IMR-90 (cell line): ENCODE results near the gene C1QL4.

Experiments
- MAFK ChIP-seq: IDR thresholded peaks from 2 replicates; pipeline ENCODE4 v1.6.1; 2012; ENCODE audit warnings: low read depth, low read length, improper control_type of control experiment
- MXI1 ChIP-seq: IDR thresholded peaks from 2 replicates; pipeline ENCODE4 v1.6.1; 2012; ENCODE audit warnings: low read depth, mild to moderate bottlenecking, low read length, moderate library complexity, borderline replicate concordance
- POLR2A ChIP-seq: IDR thresholded peaks from 2 replicates; pipeline ENCODE4 v1.6.1; 2012; ENCODE audit warnings: mild to moderate bottlenecking, low read depth, low read length
- RAD21 ChIP-seq: IDR thresholded peaks from 2 replicates; pipeline ENCODE4 v1.6.1; 2012; ENCODE audit warnings: low read length, improper control_type of control experiment
- RCOR1 ChIP-seq: IDR thresholded peaks from 2 replicates; pipeline ENCODE4 v1.6.1; 2012; ENCODE audit warnings: mild to moderate bottlenecking, low read length, improper control_type of control experiment; ENCODE audit not compliant: insufficient replicate concordance
- RFX5 ChIP-seq: IDR thresholded peaks from 2 replicates; pipeline ENCODE4 v1.8.0; 2012; ENCODE audit warnings: low read depth, mild to moderate bottlenecking, low read length, moderate library complexity
- SMC3 ChIP-seq: fragments of 150-350 bp; IDR thresholded peaks from 2 replicates; pipeline ENCODE4 v1.6.1; 2016; ENCODE audit warnings: low read depth, mild to moderate bottlenecking, antibody characterized with exemption, low read length, moderate library complexity
- TF ChIP-seq, protein P1 (sequence below): conservative IDR thresholded peaks from 2 replicates; pipeline ENCODE4 v1.5.1; 2012; ENCODE audit warnings: mild to moderate bottlenecking, low read depth, low read length, improper control_type of control experiment
- TF ChIP-seq, protein P2 (sequence below): fragments of 150-350 bp; IDR thresholded peaks from 2 replicates; pipeline ENCODE4 v1.6.1; 2017; ENCODE audit warnings: mild to moderate bottlenecking, antibody characterized with exemption, low read length, low read depth

- TF ChIP-seq, protein P1, sequence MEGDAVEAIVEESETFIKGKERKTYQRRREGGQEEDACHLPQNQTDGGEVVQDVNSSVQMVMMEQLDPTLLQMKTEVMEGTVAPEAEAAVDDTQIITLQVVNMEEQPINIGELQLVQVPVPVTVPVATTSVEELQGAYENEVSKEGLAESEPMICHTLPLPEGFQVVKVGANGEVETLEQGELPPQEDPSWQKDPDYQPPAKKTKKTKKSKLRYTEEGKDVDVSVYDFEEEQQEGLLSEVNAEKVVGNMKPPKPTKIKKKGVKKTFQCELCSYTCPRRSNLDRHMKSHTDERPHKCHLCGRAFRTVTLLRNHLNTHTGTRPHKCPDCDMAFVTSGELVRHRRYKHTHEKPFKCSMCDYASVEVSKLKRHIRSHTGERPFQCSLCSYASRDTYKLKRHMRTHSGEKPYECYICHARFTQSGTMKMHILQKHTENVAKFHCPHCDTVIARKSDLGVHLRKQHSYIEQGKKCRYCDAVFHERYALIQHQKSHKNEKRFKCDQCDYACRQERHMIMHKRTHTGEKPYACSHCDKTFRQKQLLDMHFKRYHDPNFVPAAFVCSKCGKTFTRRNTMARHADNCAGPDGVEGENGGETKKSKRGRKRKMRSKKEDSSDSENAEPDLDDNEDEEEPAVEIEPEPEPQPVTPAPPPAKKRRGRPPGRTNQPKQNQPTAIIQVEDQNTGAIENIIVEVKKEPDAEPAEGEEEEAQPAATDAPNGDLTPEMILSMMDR: no peak
- no peak for TF ChIP-seq RCOR1
- no peak for TF ChIP-seq SMC3
- TF ChIP-seq, protein P2, sequence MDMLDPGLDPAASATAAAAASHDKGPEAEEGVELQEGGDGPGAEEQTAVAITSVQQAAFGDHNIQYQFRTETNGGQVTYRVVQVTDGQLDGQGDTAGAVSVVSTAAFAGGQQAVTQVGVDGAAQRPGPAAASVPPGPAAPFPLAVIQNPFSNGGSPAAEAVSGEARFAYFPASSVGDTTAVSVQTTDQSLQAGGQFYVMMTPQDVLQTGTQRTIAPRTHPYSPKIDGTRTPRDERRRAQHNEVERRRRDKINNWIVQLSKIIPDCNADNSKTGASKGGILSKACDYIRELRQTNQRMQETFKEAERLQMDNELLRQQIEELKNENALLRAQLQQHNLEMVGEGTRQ: no peak
- no peak for TF ChIP-seq POLR2A
- no peak for TF ChIP-seq RFX5
- no peak for TF ChIP-seq RAD21
- no peak for TF ChIP-seq MXI1
- no peak for TF ChIP-seq MAFK
Measured at GRCh38 chr12:49330631-49331379, 6.2 kb downstream of the C1QL4 start.
